Rectal smooth muscle tissue (tissue), 1 donor: ENCODE data around the gene MRGPRG.

ENCODE experiments used
- H3K27ac ChIP-seq: one replicate; pipeline ENCODE4 v1.7.0; 2013; ENCODE audit warnings: low read depth, low read length, inconsistent platforms
- H3K27me3 ChIP-seq: one replicate; pipeline ENCODE4 v1.7.0; 2013; ENCODE audit warnings: low read length; ENCODE audit not compliant: control insufficient read depth, insufficient read depth
- H3K36me3 ChIP-seq: one replicate; pipeline ENCODE4 v1.7.0; 2013; ENCODE audit warnings: low read length; ENCODE audit not compliant: control insufficient read depth, insufficient read depth
- H3K4me1 ChIP-seq: one replicate; pipeline ENCODE4 v1.7.0; 2013; ENCODE audit warnings: low read length; ENCODE audit not compliant: control insufficient read depth, insufficient read depth
- H3K4me3 ChIP-seq: one replicate; pipeline ENCODE4 v1.7.0; 2013; ENCODE audit warnings: low read length
- H3K9ac ChIP-seq: one replicate; pipeline ENCODE4 v1.7.0; 2013; ENCODE audit warnings: low read length

MRGPRG gene

DNA sequence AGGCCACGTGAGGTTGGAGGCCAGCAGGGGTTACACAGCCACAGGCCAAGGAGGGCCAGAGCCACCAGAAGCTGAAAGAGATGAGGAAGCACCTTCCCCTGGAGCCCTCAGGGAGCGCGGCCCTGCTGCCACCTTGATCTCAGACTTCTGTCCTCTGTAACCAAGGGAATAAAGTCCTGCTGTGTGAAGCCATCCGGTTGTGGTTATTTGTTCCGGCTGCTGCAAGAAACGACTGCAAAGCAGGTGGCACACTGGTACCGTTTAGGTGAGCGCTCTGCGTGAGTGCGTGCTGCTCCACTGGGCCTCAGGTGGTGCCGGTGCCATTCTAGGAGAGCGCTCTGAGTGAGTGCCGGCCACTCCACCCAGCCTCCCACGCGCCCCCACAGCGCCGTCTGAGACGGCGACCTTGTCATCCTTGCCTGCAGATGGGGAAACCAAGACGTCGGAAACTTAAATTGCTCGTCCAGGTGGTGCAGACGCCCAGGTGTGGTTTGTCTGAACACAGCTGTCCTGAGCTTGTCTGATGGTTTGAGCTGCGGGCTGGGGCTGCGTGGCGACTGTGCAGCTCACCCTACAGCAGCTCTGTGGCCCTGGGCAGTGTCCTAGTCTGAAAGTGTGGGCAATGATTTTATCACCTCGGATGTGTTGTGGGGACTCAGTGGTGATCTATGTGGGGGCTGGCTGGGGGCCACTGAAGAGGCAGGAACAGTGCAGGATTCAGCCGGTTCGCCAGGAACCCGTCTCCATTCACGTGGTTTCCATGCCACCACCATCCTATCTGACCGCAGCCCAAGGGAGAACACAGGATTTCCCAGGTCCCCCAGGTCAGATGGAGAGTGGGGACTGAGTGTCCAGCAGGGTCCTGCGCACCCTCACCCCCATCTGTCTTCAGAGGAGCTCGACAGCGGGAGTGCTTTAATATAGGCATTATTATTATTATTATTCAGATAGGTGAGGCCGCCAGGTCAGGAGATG is 4.6 kb upstream of the MRGPRG start:
- Histone ChIP-seq H3K9ac (no peak overlapping the region), H3K27ac (no peak overlapping the region), H3K27me3 (peaks cover 15% of the 10 kb centered on the region), H3K4me3 (no peak overlapping the region), H3K4me1 (no peaks in the 10 kb centered on the region), H3K36me3 (no peaks in the 10 kb centered on the region)

DNA sequence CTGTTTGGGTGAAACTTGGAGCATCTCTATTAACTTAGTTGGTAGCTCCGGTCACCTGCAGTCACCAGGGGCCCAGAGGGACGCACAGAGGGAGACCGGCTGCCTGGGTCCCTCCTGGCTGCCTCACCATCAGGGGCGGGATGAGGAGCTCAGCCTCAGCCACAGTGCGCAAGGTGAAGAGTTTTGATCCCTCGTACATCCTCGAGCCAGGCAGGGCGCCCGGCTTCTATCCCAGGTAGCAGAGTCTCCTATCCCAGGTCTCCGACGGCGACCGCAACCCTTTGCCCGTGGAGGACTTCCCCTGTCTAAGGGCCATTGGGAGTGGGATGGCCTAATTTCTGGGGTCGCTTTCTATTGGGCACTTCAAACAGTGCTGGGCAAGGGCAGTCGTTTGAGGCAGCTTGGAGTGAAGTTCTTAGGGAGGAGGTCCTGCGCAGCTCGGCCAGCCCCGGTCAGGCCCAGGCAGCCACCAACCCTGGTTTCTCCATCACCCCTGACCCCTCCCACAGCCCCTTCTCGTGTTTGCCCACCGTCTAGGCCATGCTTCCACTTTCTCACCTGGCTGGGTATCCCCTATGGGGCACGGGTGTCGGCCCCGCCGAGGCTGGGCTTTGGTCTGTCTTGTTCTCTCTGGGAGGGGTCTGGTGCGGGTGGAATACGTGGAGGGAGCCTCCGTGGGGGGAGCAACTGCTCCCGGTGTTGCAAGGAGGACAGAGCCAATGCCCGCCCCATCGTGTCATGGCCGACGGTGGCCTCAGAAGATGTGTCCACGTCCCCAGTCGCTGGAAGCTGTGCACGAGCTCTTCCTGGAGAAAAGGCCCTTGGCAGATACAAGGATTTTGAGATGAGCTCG is 3.6 kb upstream of the MRGPRG start:
- Histone ChIP-seq H3K27ac (no peak overlapping the region), H3K4me3 (no peak overlapping the region), H3K27me3 (peaks cover 20% of the 10 kb centered on the region), H3K36me3 (no peaks in the 10 kb centered on the region), H3K4me1 (no peaks in the 10 kb centered on the region), H3K9ac (no peak overlapping the region)

DNA sequence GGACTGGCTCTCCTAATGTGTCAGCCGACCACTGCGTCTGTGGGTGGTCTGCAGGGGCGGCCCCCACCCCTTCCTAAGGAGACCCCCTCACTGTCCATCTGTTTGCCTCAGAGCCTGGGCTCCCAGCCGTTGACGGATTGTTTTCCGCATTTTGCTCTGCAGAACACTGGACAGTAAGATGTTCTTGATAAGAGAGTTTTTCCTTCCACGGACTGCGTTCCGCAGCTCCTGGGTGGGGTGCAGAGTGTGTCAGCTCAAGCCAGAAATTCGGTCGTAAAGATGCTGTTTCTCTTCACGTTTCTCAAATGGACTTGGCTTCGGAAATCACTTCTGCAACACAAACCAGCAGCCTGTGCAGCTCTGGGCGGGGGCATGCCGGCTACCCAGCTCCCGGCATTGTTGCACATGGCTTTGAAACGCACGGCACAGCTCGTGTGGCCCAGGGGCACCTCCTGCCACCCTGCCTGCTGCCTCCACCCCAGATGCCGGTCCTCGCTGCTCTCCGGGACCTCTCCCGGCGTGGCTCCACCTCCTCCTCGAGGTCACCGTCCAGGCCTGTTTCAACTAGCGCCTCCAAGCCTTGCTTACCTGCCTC is 2.9 kb upstream of the MRGPRG start:
- peaks cover 20% of the 10 kb centered on the region for H3K27me3 ChIP-seq
- H3K27ac ChIP-seq, result no peak overlapping the region
- no peaks in the 10 kb centered on the region for H3K36me3 ChIP-seq
- no peak overlapping the region for H3K4me3 ChIP-seq
- no peaks in the 10 kb centered on the region for H3K4me1 ChIP-seq
- no peak overlapping the region for H3K9ac ChIP-seq

DNA sequence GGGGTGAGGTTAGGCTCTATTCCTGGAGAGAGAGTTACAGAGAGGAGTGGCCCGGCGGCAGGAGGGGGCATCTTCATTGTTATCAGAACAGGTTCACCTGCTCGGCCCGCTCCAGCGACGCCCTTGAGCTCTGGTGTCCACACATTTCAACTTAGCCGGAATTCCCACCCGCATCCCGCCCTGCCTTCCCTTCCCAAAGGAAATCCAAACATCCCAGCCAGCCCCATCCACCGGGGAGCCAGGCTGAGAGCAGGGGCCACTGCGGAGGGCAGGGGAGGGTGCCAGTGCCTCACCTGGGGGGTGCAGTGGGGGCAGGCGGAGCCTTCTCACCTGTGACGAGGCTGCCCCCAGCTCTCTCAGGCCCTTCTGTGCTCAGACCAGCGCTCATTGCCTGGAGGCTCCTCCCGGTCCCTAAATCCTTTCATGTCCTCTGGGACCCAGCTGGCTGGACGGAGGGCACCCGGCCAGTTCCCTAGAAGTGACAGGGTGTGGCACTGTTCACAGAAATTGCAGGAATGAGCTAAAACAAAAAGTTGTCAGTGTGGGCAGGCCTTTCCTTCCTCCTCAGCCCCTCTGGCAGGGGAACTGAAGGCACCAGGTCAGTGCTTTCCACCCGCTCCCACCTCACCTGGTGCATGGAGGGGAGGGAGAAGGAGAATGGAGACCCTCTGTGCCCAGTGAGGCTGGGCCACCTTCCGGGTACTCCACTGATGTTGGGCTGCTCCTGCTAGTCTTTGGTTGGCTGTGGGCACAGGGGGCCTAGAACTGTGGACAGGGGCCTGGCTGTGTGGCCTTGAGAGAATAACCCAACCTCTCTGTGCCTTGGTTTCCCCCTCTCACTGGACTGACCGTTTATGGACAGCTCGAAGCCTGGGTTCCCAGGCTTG is 2.2 kb upstream of the MRGPRG start:
- H3K27ac ChIP-seq, result no peak overlapping the region
- no peaks in the 10 kb centered on the region for H3K4me1 ChIP-seq
- H3K4me3 ChIP-seq, result no peak overlapping the region
- no peak overlapping the region for H3K9ac ChIP-seq
- H3K36me3 ChIP-seq, result no peaks in the 10 kb centered on the region
- peaks cover 26% of the 10 kb centered on the region for H3K27me3 ChIP-seq

DNA sequence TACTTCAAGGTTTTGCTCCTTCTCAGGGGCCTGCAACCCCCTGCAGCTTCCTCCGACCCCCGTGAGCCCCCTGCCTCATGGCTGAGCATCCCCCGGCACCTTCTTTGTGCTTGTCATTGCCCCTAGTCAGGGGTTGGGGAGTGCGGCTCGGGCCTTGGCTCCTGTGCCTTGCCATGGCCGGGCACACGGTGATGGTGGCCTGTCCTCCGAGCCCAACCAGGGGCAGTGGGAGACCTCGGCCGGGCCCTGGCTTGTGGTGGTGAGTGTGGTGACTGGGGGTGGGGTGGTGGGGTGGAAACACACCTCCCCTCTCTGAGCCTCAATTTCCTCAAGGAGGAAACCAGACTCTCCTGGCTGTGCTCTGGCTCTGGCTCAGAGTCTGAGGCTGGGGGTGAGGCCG is 1.5 kb upstream of the MRGPRG start:
- H3K36me3 ChIP-seq, result no peaks in the 10 kb centered on the region
- no peaks in the 10 kb centered on the region for H3K4me1 ChIP-seq
- H3K9ac ChIP-seq, result no peak overlapping the region
- H3K27me3 ChIP-seq, result peaks cover 27% of the 10 kb centered on the region
- no peak overlapping the region for H3K4me3 ChIP-seq
- H3K27ac ChIP-seq, result no peak overlapping the region

DNA sequence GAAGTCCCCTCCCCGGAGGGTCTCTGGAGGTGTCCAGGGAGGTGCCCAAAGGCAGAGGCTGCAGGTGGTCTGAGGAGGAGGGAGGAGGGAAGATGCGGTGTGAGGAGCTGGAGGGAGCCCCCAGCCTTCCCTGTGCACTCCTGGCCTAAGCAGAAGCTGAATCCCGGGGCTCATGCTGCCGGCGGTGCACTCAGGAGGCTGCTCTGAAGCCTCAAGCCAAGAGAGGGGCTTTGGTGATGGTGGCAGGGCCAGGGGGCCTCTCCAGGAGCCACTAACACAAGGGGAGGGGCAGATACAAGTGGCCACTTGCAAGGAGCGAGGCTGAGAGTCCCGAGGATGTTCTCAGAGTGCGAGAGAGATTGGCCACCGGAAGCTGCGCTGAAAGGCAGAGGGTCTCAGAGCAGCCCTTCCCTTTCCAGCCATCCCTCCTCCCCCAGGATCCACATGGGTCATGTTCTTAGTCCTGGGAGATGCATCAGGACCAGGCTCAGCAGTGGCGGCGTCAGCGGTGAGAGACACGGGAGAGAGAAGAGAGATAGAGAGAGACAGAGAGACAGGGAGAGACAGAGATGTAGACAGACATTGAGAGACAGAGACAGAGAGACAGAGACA is 774 bp upstream of the MRGPRG start:
- no peak overlapping the region for H3K4me3 ChIP-seq
- H3K4me1 ChIP-seq, result no peaks in the 10 kb centered on the region
- peaks cover 27% of the 10 kb centered on the region for H3K27me3 ChIP-seq
- H3K36me3 ChIP-seq, result no peaks in the 10 kb centered on the region
- H3K9ac ChIP-seq, result no peak overlapping the region
- no peak overlapping the region for H3K27ac ChIP-seq

DNA sequence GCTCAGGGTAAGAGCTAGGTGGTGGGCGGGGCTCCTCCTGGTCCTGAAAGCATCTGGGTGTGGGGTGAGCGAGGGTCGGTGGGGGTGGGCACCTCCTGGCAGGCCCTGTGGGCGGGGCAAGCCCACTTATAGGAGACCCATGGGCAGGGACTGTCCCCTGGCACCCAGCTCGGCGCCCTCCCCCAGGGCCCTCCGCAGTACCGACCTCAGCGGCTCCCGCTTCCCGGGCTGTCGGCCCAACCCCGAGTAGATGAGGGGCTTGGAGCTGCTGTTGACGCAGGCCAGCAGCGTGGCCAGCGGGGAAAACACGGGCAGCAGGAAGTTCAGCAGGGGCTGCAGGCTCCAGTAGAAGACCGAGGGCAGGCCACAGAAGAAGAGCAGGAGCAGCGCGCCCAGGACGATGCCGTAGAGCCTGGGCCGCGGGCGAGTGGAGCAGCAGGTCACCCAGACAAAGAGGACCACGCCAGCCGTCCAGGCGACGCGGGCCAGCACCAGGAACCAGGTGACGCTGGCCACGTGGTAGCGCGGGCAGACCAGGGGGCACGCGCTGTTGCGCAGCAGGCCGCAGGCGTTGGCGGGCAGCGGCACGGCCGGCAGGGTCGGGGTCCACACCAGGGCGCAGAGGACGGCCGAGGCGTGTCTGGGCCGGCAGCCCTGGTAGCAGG is 663 bp downstream of the MRGPRG start:
- Histone ChIP-seq H3K4me1 (no peaks in the 10 kb centered on the region), H3K27ac (no peak overlapping the region), H3K27me3 (peaks cover 27% of the 10 kb centered on the region), H3K4me3 (no peak overlapping the region), H3K9ac (no peak overlapping the region), H3K36me3 (no peaks in the 10 kb centered on the region)

DNA sequence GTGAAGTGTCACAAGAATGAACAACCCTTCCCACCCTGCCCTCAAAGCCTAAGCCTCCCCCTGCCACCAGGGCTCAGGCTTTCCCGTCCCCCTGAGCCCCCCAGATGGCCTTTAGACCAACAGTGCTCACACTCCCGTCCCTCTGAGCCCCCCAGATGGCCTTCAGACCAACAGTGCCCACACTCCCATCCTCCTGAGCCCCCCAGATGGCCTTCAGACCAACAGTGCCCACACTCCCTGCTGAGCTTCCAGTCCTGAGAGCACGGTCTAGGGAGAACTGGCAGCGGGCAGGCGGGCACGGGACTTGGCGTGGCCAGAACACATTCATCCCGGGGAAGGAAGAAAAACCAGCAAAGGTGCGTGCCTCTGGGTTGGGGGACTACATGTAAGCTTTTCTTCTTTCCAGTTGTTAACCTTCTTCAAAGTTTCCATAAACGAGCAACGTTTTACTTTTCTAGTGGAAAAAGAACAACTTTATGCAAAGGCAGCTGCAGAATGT is 2.5 kb downstream of the MRGPRG start:
- Histone ChIP-seq H3K36me3 (no peaks in the 10 kb centered on the region), H3K27me3 (peaks cover 18% of the 10 kb centered on the region), H3K4me3 (no peak overlapping the region), H3K9ac (no peak overlapping the region), H3K4me1 (no peaks in the 10 kb centered on the region), H3K27ac (no peak overlapping the region)

DNA sequence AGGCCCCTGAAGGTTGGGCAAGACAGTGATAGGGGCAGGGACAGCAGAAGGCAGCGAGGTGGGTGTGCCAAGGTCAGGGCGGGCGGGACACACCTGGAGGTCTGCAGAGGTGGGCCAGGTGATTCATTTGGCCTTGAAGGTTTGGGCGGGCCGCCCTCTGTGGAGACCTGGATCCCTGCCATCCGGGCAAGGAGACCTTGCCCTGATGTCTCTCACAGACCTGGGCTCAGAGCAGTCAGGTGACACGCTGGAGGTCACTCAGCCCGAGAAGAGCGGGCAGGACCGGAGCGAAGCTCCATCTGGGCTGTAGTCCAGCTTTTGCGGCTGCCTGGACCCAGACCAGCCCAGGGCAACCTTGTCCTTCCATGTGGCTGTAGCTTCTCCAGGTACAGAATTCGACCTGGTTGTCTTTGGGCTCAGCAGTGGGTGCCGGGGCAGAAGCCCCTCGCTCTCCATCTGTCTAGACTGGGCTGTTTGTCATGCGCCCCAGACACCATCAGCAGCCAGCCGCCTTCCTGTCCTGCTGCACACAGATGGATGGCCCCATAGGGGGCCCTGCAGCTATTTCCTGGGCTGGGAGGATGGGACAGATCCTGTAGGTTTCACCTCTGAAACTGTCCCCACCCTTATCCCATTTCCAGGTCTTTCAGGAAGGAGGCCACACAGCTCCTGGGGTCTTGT is 3.1 kb downstream of the MRGPRG start:
- Histone ChIP-seq H3K9ac (no peak overlapping the region), H3K27me3 (peaks cover 15% of the 10 kb centered on the region), H3K27ac (no peak overlapping the region), H3K4me1 (no peaks in the 10 kb centered on the region), H3K4me3 (no peak overlapping the region), H3K36me3 (no peaks in the 10 kb centered on the region)

DNA sequence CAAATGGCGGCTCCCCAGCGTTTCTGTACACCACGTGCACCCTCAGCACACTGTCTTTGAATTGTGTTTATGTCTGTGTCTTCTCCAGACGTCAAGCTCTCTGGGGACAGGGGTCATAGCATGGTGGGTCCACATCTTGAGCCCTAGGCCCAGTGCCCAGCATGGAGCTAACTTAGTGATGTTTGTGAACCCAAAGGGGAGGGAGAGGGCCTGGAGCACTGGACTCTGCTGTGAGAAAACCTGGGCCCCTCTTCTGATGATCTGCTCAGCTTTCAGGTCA is 4.3 kb downstream of the MRGPRG start:
- Histone ChIP-seq H3K4me1 (no peaks in the 10 kb centered on the region), H3K27me3 (peaks cover 15% of the 10 kb centered on the region), H3K4me3 (no peak overlapping the region), H3K27ac (no peak overlapping the region), H3K9ac (no peak overlapping the region), H3K36me3 (no peaks in the 10 kb centered on the region)
